H1 (cell line): ENCODE results near the gene UMODL1. TPM values are rescaled to one million over a fixed set of nuclear protein-coding genes. Genes with fewer than 3 reads are reported as not detected.

Experiments used
- CTCF ChIA-PET: fragments of 300-600 bp; sonication (Branson Sonifier 250); formaldehyde crosslinking; loops from one replicate; lab custom pipeline; 2021; ENCODE audit not compliant: partially characterized antibody; lab: Charles Lee
- POLR2A ChIA-PET: fragments of 300-600 bp; sonication (Branson Sonifier 250); formaldehyde crosslinking; loops from one replicate; lab custom pipeline; 2021; ENCODE audit warnings: inconsistent platforms; ENCODE audit not compliant: partially characterized antibody; lab: Charles Lee
- DNase-seq, 2 experiments: peaks; one replicate each; pipeline versions ENCODE4 v3.0.0 to v3.0.0-alpha.2; 2010 to 2022; ENCODE audit warnings: low spot score in 2 of 2, low read depth in 1 of 2, mixed read lengths in 1 of 2
- FAIRE-seq: peaks from 2 replicates; lab custom pipeline; 2011; peaks lifted over from hg19 to GRCh38; lab: Jason Lieb, UNC
- H2AFZ ChIP-seq: 2 replicates; pipeline ENCODE4 v1.8.1; 2012; ENCODE audit warnings: low read length, inconsistent platforms
- H2AK5ac ChIP-seq: 2 replicates; pipeline ENCODE4 v1.6.1; 2013; ENCODE audit warnings: low read depth, low read length
- H2BK120ac ChIP-seq: replicated peaks from 2 replicates; pipeline ENCODE3; 2013; ENCODE audit warnings: low read depth, low read length, inconsistent platforms
- H2BK12ac ChIP-seq: 2 replicates; pipeline ENCODE4 v1.6.1; 2013; ENCODE audit warnings: low read depth, low read length
- H2BK15ac ChIP-seq: 2 replicates; pipeline ENCODE4 v1.6.1; 2013; ENCODE audit warnings: low read length
- H2BK20ac ChIP-seq: 2 replicates; pipeline ENCODE4 v1.6.1; 2013; ENCODE audit warnings: low read length
- H2BK5ac ChIP-seq: 2 replicates; pipeline ENCODE4 v1.6.1; 2013; ENCODE audit warnings: low read depth, low read length
- H3K14ac ChIP-seq: 2 replicates; pipeline ENCODE4 v1.6.1; 2013; ENCODE audit warnings: inconsistent platforms; ENCODE audit not compliant: insufficient read length
- H3K18ac ChIP-seq: 2 replicates; pipeline ENCODE4 v1.6.1; 2013; ENCODE audit warnings: low read length; ENCODE audit errors: extremely low read depth
- H3K23ac ChIP-seq: 2 replicates; pipeline ENCODE4 v1.6.1; 2013; ENCODE audit warnings: inconsistent platforms; ENCODE audit not compliant: insufficient read length
- H3K23me2 ChIP-seq: 2 replicates; pipeline ENCODE4 v1.6.1; 2013; ENCODE audit warnings: low read depth, low read length
- H3K27ac ChIP-seq: 2 replicates; pipeline ENCODE4 v1.6.1; 2011; ENCODE audit warnings: low read depth, low read length, inconsistent platforms
- H3K27me3 ChIP-seq, 4 experiments: replicated peaks in 1 of 4; 1 replicate in 1 of 4; 2 replicates in 3 of 4; pipeline versions ENCODE4 v1.6.1 to v1.8.1; 2011 to 2013; ENCODE audit warnings: low read length in 3 of 4, mild to moderate bottlenecking in 3 of 4, inconsistent platforms in 2 of 4, mixed read lengths in 2 of 4, moderate library complexity in 1 of 4; ENCODE audit not compliant: control insufficient read depth in 3 of 4, insufficient read depth in 3 of 4; ENCODE audit errors: extremely low read depth in 1 of 4
- H3K36me3 ChIP-seq, 4 experiments: 2 replicates each; pipeline versions ENCODE4 v1.6.1 to v1.8.1; 2011 to 2013; ENCODE audit warnings: mild to moderate bottlenecking in 4 of 4, low read length in 3 of 4, moderate library complexity in 2 of 4, control low read depth in 1 of 4, inconsistent platforms in 1 of 4; ENCODE audit not compliant: insufficient read depth in 4 of 4, control insufficient read depth in 2 of 4
- H3K4ac ChIP-seq: replicated peaks from 2 replicates; pipeline ENCODE3; 2013; ENCODE audit warnings: low read length, low read depth, mixed read lengths, inconsistent platforms; ENCODE audit not compliant: insufficient read length
- H3K4me1 ChIP-seq, 4 experiments: replicated peaks in 1 of 4; 1 replicate in 1 of 4; 2 replicates in 3 of 4; pipeline versions ENCODE4 v1.6.1 to v1.8.1; 2011 to 2013; ENCODE audit warnings: low read length in 3 of 4, inconsistent platforms in 2 of 4, mixed read lengths in 1 of 4; ENCODE audit not compliant: insufficient read depth in 4 of 4, control insufficient read depth in 3 of 4
- H3K4me2 ChIP-seq, 2 experiments: 2 replicates each; pipeline versions ENCODE4 v1.6.1 to v1.8.1; 2011 to 2013; ENCODE audit warnings: low read depth in 2 of 2, low read length in 2 of 2, control low read depth in 1 of 2, inconsistent platforms in 1 of 2, mild to moderate bottlenecking in 1 of 2; ENCODE audit not compliant: insufficient read depth in 1 of 2
- H3K4me3 ChIP-seq, 4 experiments: fragments of 200-600, 300-600 bp in 1 of 4; sonication (generic), shearing (Covaris generic), sonication (Bioruptor Twin) in 1 of 4; 2 replicates each; pipeline versions ENCODE4 v1.5.1 to v1.8.1; 2011 to 2016; ENCODE audit warnings: low read length in 4 of 4, low read depth in 3 of 4, control low read depth in 2 of 4, inconsistent platforms in 2 of 4, mild to moderate bottlenecking in 2 of 4, mixed read lengths in 1 of 4, moderate library complexity in 1 of 4; ENCODE audit not compliant: insufficient read depth in 2 of 4; ENCODE audit errors: extremely low read depth in 1 of 4
- H3K56ac ChIP-seq: replicated peaks from 2 replicates; pipeline ENCODE3; 2013; ENCODE audit warnings: low read depth, mild to moderate bottlenecking, mixed read lengths, low read length, inconsistent platforms; ENCODE audit not compliant: insufficient read length
- H3K79me1 ChIP-seq: 2 replicates; pipeline ENCODE4 v1.6.1; 2013; ENCODE audit warnings: low read depth, low read length, control low read depth
- H3K79me2 ChIP-seq, 2 experiments: 2 replicates each; pipeline versions ENCODE4 v1.6.1 to v1.8.1; 2012 to 2013; ENCODE audit warnings: low read length in 2 of 2, mild to moderate bottlenecking in 2 of 2, inconsistent platforms in 1 of 2; ENCODE audit not compliant: insufficient read depth in 2 of 2, control insufficient read depth in 1 of 2
- H3K9ac ChIP-seq, 4 experiments: replicated peaks in 1 of 4; 1 replicate in 1 of 4; 2 replicates in 3 of 4; pipeline versions ENCODE4 v1.6.1 to v1.8.1; 2011 to 2013; ENCODE audit warnings: low read depth in 3 of 4, low read length in 3 of 4, control low read depth in 2 of 4, mild to moderate bottlenecking in 2 of 4, moderate library complexity in 2 of 4, inconsistent platforms in 1 of 4; ENCODE audit errors: extremely low read depth in 1 of 4
- H3K9me3 ChIP-seq, 2 experiments: 2 replicates each; pipeline versions ENCODE4 v1.6.1 to v1.8.1; 2012 to 2013; ENCODE audit warnings: mild to moderate bottlenecking in 2 of 2, moderate library complexity in 2 of 2, control low read depth in 1 of 2, inconsistent platforms in 1 of 2, low read depth in 1 of 2, low read length in 1 of 2, mixed read lengths in 1 of 2; ENCODE audit not compliant: insufficient read depth in 2 of 2
- H4K20me1 ChIP-seq, 2 experiments: replicated peaks in 1 of 2; 2 replicates each; pipeline versions ENCODE3 to v1.8.1; 2011 to 2013; ENCODE audit warnings: inconsistent platforms in 2 of 2, low read length in 2 of 2, mild to moderate bottlenecking in 1 of 2; ENCODE audit not compliant: insufficient read depth in 2 of 2, control insufficient read depth in 1 of 2
- H4K5ac ChIP-seq: 2 replicates; pipeline ENCODE4 v1.6.1; 2013; ENCODE audit warnings: low read length, low read depth, mixed read lengths, inconsistent platforms; ENCODE audit not compliant: insufficient read length
- H4K8ac ChIP-seq: 2 replicates; pipeline ENCODE4 v1.8.0; 2013; ENCODE audit warnings: mild to moderate bottlenecking, moderate library complexity, low read length, inconsistent platforms; ENCODE audit not compliant: insufficient read depth; ENCODE audit errors: extremely low read depth
- H4K91ac ChIP-seq: replicated peaks from 2 replicates; pipeline ENCODE3; 2013; ENCODE audit warnings: low read length, mixed read lengths, inconsistent platforms; ENCODE audit not compliant: insufficient read length
- SIN3A ChIP-seq, 2 experiments: IDR thresholded peaks in 1 of 2; conservative IDR thresholded peaks in 1 of 2; 2 replicates each; pipeline ENCODE4 v1.6.1; 2011 to 2012; ENCODE audit warnings: low read length in 2 of 2, improper control_type of control experiment in 1 of 2, low read depth in 1 of 2, mild to moderate bottlenecking in 1 of 2
- SIRT6 ChIP-seq: IDR thresholded peaks from one replicate; pipeline ENCODE4 v1.7.1; 2012; ENCODE audit warnings: low read length, inconsistent platforms
- SIX5 ChIP-seq: IDR thresholded peaks from 2 replicates; pipeline ENCODE4 v1.6.1; 2011; ENCODE audit warnings: mild to moderate bottlenecking, low read depth, low read length
- SP1 ChIP-seq: IDR thresholded peaks from 2 replicates; pipeline ENCODE4 v1.6.1; 2011; ENCODE audit warnings: low read depth, low read length
- WGBS, 2 experiments: shearing (Covaris generic) in 1 of 2; methylation state at CpG; one replicate each; pipeline versions ENCODE4 v1.1.6 to v1.1.7; 2013 to 2015; ENCODE audit warnings: low lambda C conversion rate in 2 of 2, mixed read lengths in 2 of 2, inconsistent platforms in 1 of 2, low coverage in 1 of 2, missing lambda C conversion rate in 1 of 2; ENCODE audit not compliant: insufficient replicate concordance in 2 of 2, insufficient coverage in 1 of 2, insufficient read length in 1 of 2; ENCODE audit errors: extremely low coverage in 1 of 2, missing lambda C conversion rate in 1 of 2; 5-methylcytosine and 5-hydroxymethylcytosine counted together
- polyA plus RNA-seq, 7 experiments: library from polyadenylated mRNA; depleted of rRNA in 3 of 7; stranded (reverse) in 5 of 7; unstranded in 2 of 7; fragments of >200 nt in 5 of 7; fragments of 200-250 nt in 2 of 7; gene quantifications; 1 replicate in 5 of 7; 2 replicates in 1 of 7; 4 replicates in 1 of 7; pipeline versions ENCODE4 v1.2.1 to v1.2.3, GENCODE V29; 2011 to 2013; ENCODE audit warnings: missing spikeins in 2 of 7, mixed read lengths in 2 of 7
- total RNA-seq: library from RNA; stranded (reverse); fragmentation: NEBNext Ultra II Directional; extraction: Animal tissue kit (Norgen Biotek cat#: 25700); gene quantifications from 2 replicates; pipeline ENCODE4 v1.2.1, GENCODE V29; 2021

UMODL1 gene
- total and polyA plus RNA-seq, 2 of the 8 experiments (the other 6 are each of a cell fraction or from before 2014, with no cell fraction given): not detected

GRCh38 chr21:42096566-42096965, 25.4 kb downstream of the UMODL1 start:
- Histone ChIP-seq H3K4me1 (peaks cover 0 to 9% (median 4%) of the 10 kb centered on the region in 4 experiments; a peak in 5 of 7 replicates), H2BK120ac (no peak overlapping the region), H4K8ac (no peak overlapping the region), H3K36me3 (no peaks in the 10 kb centered on the region), H4K20me1 (no peaks in the 10 kb centered on the region), H3K79me2 (no peaks in the 10 kb centered on the region), H2AFZ (no peak overlapping the region), H3K9me3 (peaks cover 8 to 12% of the 10 kb centered on the region in 2 experiments; a peak in 2 of 4 replicates), H2BK15ac (no peak overlapping the region), H3K27ac (no peak overlapping the region), H3K56ac (no peak overlapping the region), H4K91ac (no peak overlapping the region), H2BK12ac (no peak overlapping the region), H3K23ac (no peak overlapping the region), H3K4ac (no peak overlapping the region), H3K14ac (no peak overlapping the region), H3K79me1 (no peaks in the 10 kb centered on the region), H3K4me3 (no peak overlapping the region), H3K4me2 (no peak overlapping the region), H2AK5ac (no peak overlapping the region), H2BK20ac (no peak overlapping the region), H3K23me2 (no peaks in the 10 kb centered on the region), H4K5ac (no peak overlapping the region), H2BK5ac (no peak overlapping the region), H3K27me3 (peaks cover 0 to 3% (median 2%) of the 10 kb centered on the region in 4 experiments; a peak in 3 of 7 replicates), H3K9ac (no peak overlapping the region), H3K18ac (no peak overlapping the region)
- TF ChIP-seq SIRT6 (no peak), SIN3A (conservative IDR thresholded peaks at IDR 0.05 in 1 of 2, IDR thresholded peaks at IDR 0.05 in 1 of 2; ENCODE audit: low read depth in 1 of 2, low read length in 2 of 2) (no peak), SIX5 (no peak), SP1 (no peak)
- FAIRE-seq (no peak), DNase-seq (no peak)
- ChIA-PET POLR2A (no interaction called here), CTCF (interaction anchor here (1.0 to 8.4 kb wide), 6 partner anchors 9 to 486 kb away, joined by 3 to 80 read pairs (median 8); no protein-coding TSS in a partner anchor)
- WGBS, 2 experiments: 89% methylated on average over 10 of the region's 10 CpGs; no CpG with 5 or more reads in 1 of the 2 experiments
